Measurements from ENCODE around the gene KRT3.

- no peak for TF ChIP-seq CTCF (IDR thresholded peaks at IDR 0.05)
- TF ChIP-seq POLR2A (IDR thresholded peaks at IDR 0.05), result no peak
Measured at GRCh38 chr12:52763991-52764390, 31.9 kb downstream of the KRT3 start.
